Left renal cortex interstitium (tissue), 4 donors: Measurements from ENCODE around the gene FTO. TPM values are rescaled to one million over a fixed set of nuclear protein-coding genes. Genes with fewer than 3 reads are reported as not detected.
"Not testable (repeated sequence)": the region's sequence is repeated elsewhere in the genome, so short reads cannot be mapped to it uniquely, and the experiment has no call there.

Experiments
- DNase-seq, 4 donors: peaks; one replicate each; pipeline ENCODE4 v3.0.0-alpha.2; 2013; ENCODE audit warnings: low read depth in 4 of 4, low spot score in 2 of 4, missing footprints in 1 of 4
- polyA plus RNA-seq, 4 donors: library from polyadenylated mRNA; unstranded; fragments of 120-200 nt; gene quantifications; one replicate each; pipeline ENCODE4 v1.2.1, GENCODE V29; 2013; ENCODE audit not compliant: insufficient read length in 4 of 4

Gene FTO
- 10 to 100 TPM; 83.2 to 91.1 (median 86.2) TPM for polyA plus RNA-seq

DNA sequence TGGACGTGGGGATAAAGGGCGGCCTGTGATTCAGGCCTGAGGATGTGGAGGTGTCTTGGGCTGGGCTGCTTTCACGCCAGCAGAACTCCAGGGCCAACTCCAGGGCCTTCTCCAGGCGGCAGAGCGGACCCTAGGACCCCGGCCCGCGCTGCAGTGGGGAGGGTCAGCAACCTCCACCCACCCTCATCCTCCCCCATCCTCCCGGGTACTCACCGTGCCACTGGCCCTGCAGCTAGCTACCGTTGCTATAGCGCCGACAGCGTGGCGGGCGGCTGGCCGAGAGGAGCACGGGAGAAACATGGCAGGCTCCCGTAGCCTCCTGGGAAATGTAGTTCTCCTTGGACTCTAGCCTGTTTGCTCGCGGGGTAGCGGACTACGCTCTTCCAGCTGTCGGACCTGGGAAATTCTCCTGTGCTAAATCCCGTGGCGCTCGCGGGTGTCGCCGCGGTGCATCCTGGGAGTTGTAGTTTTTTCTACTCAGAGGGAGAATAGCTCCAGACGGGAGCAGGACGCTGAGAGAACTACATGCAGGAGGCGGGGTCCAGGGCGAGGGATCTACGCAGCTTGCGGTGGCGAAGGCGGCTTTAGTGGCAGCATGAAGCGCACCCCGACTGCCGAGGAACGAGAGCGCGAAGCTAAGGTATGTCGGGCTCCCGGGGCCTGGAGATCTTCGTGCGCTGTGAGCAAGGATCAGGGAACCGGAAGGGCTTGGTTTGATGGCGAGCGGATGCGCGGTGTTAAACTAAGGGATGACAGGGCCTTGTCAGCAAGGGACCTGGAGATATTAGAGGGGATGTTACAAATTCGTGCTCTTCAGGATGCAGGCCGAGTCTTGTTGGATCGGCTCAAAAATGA, at the start of gene FTO, which contains the start of gene RPGRIP1L:
TSS of gene FTO (plus strand) at position 567 of the 855 bp plus-strand sequence.
TSS of gene RPGRIP1L (minus strand) at position 270 of the 855 bp plus-strand sequence. CDS start 3,136 bp downstream, outside the sequence.
- peak; percentile 96 to 99 (median 99) for DNase-seq

GRCh38 chr16:53654946-53655345, 49.0 kb upstream of the FTO start:
- DNase-seq, result no peak

GRCh38 chr16:53662072-53662471, 41.9 kb upstream of the FTO start:
- DNase-seq, result no peak

- no peak for DNase-seq
Measured at GRCh38 chr16:53664724-53665345, 39.1 kb upstream of the FTO start.

GRCh38 chr16:53666786-53667415, 37.1 kb upstream of the FTO start:
- DNase-seq, result no peak

DNA sequence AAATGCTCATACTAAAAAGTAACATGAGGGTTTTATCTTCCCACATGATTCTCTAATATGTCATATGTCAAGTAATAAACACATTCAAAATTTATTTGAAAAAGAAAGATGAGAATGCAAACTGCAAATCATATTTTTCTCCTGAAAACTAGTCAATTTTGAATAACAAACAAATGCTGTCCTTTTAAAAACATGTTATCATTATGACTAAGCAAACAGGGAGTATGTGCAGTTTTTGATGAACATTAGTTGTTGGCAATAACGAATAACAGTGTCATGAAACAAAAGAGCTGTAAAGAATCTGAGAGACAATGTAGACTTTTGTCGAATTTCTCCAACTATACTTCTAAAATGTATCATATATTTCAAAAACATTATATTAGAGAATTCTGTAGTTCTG, 35.1 kb upstream of the FTO start:
- DNase-seq, result no peak

GRCh38 chr16:53672461-53672860, 31.5 kb upstream of the FTO start:
- no peak for DNase-seq

DNA sequence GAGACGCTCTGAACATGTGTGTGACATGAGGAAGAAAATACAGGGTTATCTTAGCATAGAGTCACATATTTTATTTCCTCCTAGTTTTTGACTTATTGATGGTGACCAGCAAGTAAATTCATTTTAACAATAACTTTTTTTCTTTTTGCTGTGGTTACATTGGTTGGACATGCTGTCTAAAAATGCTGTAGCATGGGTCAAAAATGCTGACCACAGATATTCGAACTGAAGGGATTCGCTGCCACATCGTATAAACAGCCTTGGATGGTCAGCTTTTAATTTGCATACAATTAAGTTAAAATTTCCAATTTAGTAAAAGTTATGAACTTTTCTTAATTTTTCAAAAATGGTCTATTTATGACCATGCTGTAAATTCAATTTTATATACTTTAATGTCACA, 30.8 kb upstream of the FTO start:
- no peak for DNase-seq

GRCh38 chr16:53678155-53678554, 25.8 kb upstream of the FTO start:
- no peak for DNase-seq

DNA sequence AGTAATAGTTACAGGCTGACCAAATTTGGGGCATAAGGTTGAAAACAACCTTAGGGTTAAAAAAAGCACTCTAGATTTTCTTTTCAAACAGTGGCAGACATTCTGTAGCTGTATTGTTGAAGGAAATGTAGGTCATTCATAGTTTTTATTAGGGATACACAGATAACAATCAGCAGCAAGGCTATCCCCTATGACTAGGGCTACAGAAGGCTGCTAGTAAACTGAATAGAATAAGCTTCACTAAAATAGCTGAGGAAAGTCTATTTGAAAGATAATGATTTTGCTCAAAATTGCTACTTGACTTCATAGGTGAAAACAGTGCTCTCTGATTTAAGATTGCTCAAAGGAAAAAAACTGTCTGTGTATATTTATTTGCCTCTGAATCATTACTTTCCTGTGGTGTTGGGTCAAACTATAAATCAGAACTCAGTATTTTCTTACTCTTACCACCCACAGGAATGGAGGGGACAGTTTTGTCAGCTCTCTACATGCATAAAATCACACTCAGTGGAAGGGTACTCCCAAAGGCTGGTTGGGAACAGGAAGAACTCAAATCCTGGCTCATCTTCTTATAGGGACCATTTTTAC, 25.1 kb upstream of the FTO start:
- DNase-seq, result no peak

GRCh38 chr16:53680756-53681155, 23.2 kb upstream of the FTO start:
- DNase-seq, result no peak

GRCh38 chr16:53681354-53681753, 22.6 kb upstream of the FTO start:
- DNase-seq, result no peak

DNA sequence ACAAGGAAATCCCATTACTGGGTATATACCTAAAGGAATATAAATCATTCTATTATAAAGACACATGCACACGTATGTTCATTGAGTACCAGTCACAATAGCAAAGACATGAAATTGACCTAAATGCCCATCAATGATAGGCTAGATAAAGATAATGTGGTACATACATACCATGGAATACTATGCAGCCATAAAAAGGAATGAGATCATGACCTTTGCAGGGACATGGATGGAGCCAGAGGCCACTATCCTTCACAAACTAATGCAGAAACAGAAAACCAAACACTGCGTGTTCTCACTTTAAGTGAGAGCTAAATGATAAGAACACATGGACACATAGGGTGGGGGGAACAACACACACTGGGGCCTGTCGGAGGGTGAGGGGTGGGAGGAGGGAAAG, 18.6 kb upstream of the FTO start:
- DNase-seq, result not testable (repeated sequence)

GRCh38 chr16:53686710-53687109, 17.2 kb upstream of the FTO start:
- DNase-seq, result no peak

DNA sequence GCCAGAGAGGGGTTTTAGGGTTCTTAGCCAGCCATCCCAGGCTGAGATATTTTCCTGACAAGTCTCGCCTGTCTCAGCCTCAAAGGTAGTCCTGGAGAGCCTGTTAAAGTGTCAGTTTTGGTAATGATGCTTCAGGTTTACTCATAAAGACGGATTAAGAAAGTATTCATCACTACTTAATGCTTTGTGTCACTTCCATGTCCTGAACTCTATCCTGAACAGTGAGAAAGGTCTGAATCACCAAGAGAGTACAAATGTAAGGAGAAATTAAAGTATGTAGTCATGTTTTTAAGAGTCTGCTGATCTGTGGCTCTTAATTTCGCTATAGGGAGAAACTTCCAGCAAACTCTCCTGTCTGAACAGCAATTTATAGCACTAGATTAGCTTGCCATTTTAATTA, 14.3 kb upstream of the FTO start:
- DNase-seq, result no peak

DNA sequence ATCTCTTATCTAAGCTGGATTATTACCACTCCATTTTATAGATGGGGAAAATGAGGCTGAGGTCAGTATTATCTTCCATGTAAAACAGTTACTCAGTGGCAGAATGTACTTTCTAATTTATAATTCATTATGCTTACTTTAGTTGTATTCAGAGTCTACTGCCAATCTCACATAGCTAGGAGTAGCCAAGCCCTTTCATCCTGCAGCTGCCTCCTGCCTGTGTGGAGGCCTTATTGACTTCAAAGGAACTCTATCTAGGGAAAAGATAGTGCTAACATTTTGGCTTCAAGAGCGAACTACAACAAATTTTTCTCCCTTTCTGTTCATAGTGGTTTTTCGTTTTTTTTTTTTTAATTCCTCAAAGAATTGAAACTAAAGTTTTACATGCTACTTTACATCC, 13.2 kb upstream of the FTO start:
- DNase-seq, result no peak

GRCh38 chr16:53692146-53692545, 11.8 kb upstream of the FTO start:
- no peak for DNase-seq

GRCh38 chr16:53693320-53693719, 10.6 kb upstream of the FTO start:
- no peak for DNase-seq

DNA sequence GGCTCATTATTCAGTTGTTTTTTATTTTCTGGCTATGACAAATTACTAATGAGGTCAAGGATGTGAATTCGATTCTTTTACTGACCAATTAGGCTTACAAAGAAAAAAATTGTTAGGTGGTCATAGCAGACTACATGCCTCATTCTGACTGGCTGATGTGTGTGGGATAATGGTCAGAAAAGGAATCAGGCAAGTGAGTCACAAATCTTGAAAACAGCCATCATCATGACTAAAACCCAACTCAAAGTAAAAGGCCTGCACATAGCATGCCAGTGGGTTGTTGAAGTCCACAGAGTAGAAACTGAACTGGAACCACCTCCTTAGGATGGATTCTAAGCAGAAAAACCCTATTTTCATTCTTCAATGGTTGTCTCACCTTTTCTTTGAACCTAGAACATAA, 8.9 kb upstream of the FTO start:
- DNase-seq, result no peak

- DNase-seq, result not testable (repeated sequence)
Measured at GRCh38 chr16:53698271-53698670, 5.7 kb upstream of the FTO start.

DNA sequence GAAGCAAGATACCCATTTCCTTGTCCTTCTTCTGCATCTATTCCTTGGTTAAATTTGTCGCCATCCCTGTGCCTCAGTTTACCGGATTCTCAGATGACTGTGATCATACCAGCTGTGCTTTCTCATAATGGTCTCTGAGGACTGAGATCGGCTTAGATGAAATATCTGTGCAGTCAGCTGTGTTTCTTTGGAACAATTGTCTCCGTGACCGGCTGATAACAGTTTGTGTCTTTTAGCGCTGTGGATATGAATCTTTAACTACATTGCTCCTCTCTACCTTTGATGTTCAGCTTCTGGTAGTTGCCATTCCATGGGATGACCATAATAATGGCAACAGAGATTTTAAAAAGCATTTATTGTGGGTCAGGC, 473 bp downstream of the FTO start:
- no peak for DNase-seq
